ENCODE results near the gene TBL1X. TPM values are rescaled to one million over a fixed set of nuclear protein-coding genes. Genes with fewer than 3 reads are reported as not detected.

TBL1X gene
- total and polyA plus RNA-seq, 2 of the 13 experiments (the other 11 are each of a cell fraction or from before 2014, with no cell fraction given) = 17.6 to 19.9 TPM

- TF ChIP-seq MNT (IDR thresholded peaks at IDR 0.05) (peak; percentile 59), ZNF644 (CRISPR knock-in tag; IDR thresholded peaks at IDR 0.05; ENCODE audit: low read depth) (0 out of 2 replicates have a peak, but pooled peaks have one; percentile 21), JUN (CRISPR knock-in tag; IDR thresholded peaks at IDR 0.05) (no peak), HNRNPLL (IDR thresholded peaks at IDR 0.05; ENCODE audit: low read depth, low read length, poor library complexity, severe bottlenecking) (no peak), MZF1 (CRISPR knock-in tag; IDR thresholded peaks at IDR 0.05; ENCODE audit: borderline replicate concordance) (no peak), SOX6 (IDR thresholded peaks at IDR 0.05) (no peak), SOX6 (CRISPR knock-in tag; IDR thresholded peaks at IDR 0.05) (no peak), ZNF350 (CRISPR knock-in tag; IDR thresholded peaks at IDR 0.05; ENCODE audit: borderline replicate concordance, low read depth) (peak; percentile 26; the same call in 1 of the 2 replicates), ZFX (CRISPR knock-in tag; IDR thresholded peaks at IDR 0.05; ENCODE audit: low read depth) (peak; percentile 43; the same call in 1 of the 2 replicates), FOXP1 (IDR thresholded peaks at IDR 0.05) (no peak), FOXP1 (CRISPR knock-in tag; IDR thresholded peaks at IDR 0.05) (0 out of 2 replicates have a peak, but pooled peaks have one; percentile 5), ZSCAN21 (CRISPR knock-in tag; IDR thresholded peaks at IDR 0.05; ENCODE audit: borderline replicate concordance) (no peak), ZNF124 (CRISPR knock-in tag; IDR thresholded peaks at IDR 0.05) (no peak), REL (CRISPR knock-in tag; conservative IDR thresholded peaks at IDR 0.05) (no peak), HDAC1 (CRISPR knock-in tag; IDR thresholded peaks at IDR 0.05) (0 out of 2 replicates have a peak, but pooled peaks have one; percentile 30), ZBTB43 (CRISPR knock-in tag; conservative IDR thresholded peaks at IDR 0.05) (no peak), RFX3 (CRISPR knock-in tag; IDR thresholded peaks at IDR 0.05) (peak; percentile 46; the same call in 1 of the 2 replicates), NCOA1 (CRISPR knock-in tag; IDR thresholded peaks at IDR 0.05) (no peak), SAP130 (CRISPR knock-in tag; IDR thresholded peaks at IDR 0.05; ENCODE audit: low read depth) (peak; percentile 72)
- TF ChIP-seq, protein P1, sequence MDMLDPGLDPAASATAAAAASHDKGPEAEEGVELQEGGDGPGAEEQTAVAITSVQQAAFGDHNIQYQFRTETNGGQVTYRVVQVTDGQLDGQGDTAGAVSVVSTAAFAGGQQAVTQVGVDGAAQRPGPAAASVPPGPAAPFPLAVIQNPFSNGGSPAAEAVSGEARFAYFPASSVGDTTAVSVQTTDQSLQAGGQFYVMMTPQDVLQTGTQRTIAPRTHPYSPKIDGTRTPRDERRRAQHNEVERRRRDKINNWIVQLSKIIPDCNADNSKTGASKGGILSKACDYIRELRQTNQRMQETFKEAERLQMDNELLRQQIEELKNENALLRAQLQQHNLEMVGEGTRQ (IDR thresholded peaks at IDR 0.05; ENCODE audit: low read depth, low read length) = peak; percentile 42
- TF ChIP-seq, protein P1 (CRISPR knock-in tag; IDR thresholded peaks at IDR 0.05; ENCODE audit: borderline replicate concordance) = no peak; the same call in 1 of the 2 replicates
- TF ChIP-seq, protein P2, sequence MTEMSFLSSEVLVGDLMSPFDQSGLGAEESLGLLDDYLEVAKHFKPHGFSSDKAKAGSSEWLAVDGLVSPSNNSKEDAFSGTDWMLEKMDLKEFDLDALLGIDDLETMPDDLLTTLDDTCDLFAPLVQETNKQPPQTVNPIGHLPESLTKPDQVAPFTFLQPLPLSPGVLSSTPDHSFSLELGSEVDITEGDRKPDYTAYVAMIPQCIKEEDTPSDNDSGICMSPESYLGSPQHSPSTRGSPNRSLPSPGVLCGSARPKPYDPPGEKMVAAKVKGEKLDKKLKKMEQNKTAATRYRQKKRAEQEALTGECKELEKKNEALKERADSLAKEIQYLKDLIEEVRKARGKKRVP (CRISPR knock-in tag; IDR thresholded peaks at IDR 0.05) = no peak
- TF ChIP-seq, protein P3, sequence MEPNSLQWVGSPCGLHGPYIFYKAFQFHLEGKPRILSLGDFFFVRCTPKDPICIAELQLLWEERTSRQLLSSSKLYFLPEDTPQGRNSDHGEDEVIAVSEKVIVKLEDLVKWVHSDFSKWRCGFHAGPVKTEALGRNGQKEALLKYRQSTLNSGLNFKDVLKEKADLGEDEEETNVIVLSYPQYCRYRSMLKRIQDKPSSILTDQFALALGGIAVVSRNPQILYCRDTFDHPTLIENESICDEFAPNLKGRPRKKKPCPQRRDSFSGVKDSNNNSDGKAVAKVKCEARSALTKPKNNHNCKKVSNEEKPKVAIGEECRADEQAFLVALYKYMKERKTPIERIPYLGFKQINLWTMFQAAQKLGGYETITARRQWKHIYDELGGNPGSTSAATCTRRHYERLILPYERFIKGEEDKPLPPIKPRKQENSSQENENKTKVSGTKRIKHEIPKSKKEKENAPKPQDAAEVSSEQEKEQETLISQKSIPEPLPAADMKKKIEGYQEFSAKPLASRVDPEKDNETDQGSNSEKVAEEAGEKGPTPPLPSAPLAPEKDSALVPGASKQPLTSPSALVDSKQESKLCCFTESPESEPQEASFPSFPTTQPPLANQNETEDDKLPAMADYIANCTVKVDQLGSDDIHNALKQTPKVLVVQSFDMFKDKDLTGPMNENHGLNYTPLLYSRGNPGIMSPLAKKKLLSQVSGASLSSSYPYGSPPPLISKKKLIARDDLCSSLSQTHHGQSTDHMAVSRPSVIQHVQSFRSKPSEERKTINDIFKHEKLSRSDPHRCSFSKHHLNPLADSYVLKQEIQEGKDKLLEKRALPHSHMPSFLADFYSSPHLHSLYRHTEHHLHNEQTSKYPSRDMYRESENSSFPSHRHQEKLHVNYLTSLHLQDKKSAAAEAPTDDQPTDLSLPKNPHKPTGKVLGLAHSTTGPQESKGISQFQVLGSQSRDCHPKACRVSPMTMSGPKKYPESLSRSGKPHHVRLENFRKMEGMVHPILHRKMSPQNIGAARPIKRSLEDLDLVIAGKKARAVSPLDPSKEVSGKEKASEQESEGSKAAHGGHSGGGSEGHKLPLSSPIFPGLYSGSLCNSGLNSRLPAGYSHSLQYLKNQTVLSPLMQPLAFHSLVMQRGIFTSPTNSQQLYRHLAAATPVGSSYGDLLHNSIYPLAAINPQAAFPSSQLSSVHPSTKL (CRISPR knock-in tag; IDR thresholded peaks at IDR 0.05) = peak; percentile 49
Measured at GRCh38 chrX:9656277-9656676, 191.4 kb downstream of the TBL1X start (continued).
